ENCODE measurements around the gene SYT4. TPM values are rescaled to one million over a fixed set of nuclear protein-coding genes. Genes with fewer than 3 reads are reported as not detected.

The SYT4 gene
- total RNA-seq, 1 experiment from 2014 or later = not detected

- Histone ChIP-seq H3K9me3 (replicated peaks) (no peaks in the 10 kb centered on the region), H3K27me3 (no peaks in the 10 kb centered on the region), H3K36me3 (no peaks in the 10 kb centered on the region), H3K4me3 (no peak overlapping the region), H3K27ac (no peak overlapping the region), H3K4me1 (no peaks in the 10 kb centered on the region)
- peak; percentile 2 to 19 for DNase-seq
Observed at GRCh38 chr18:43265465-43265864, 11.8 kb downstream of the SYT4 start.

GRCh38 chr18:43248610-43249249 is 28.6 kb downstream of the SYT4 start:
- no peaks in the 10 kb centered on the region for H3K4me1 ChIP-seq
- no peaks in the 10 kb centered on the region for H3K27me3 ChIP-seq
- no peak overlapping the region for H3K27ac ChIP-seq
- H3K9me3 ChIP-seq (replicated peaks) = no peaks in the 10 kb centered on the region
- H3K4me3 ChIP-seq = no peak overlapping the region
- DNase-seq = no peak
- no peaks in the 10 kb centered on the region for H3K36me3 ChIP-seq

- Histone ChIP-seq H3K4me1 (no peaks in the 10 kb centered on the region), H3K36me3 (no peaks in the 10 kb centered on the region), H3K27me3 (no peaks in the 10 kb centered on the region), H3K4me3 (no peak overlapping the region), H3K9me3 (replicated peaks) (no peaks in the 10 kb centered on the region), H3K27ac (no peak overlapping the region)
- no peak for DNase-seq
Observed at GRCh38 chr18:43247944-43248343, 29.3 kb downstream of the SYT4 start.

GRCh38 chr18:43238429-43238828 is 38.9 kb downstream of the SYT4 start:
- no peaks in the 10 kb centered on the region for H3K36me3 ChIP-seq
- no peaks in the 10 kb centered on the region for H3K4me1 ChIP-seq
- no peak overlapping the region for H3K27ac ChIP-seq
- no peaks in the 10 kb centered on the region for H3K27me3 ChIP-seq
- no peak overlapping the region for H3K4me3 ChIP-seq
- DNase-seq = no peak
- no peaks in the 10 kb centered on the region for H3K9me3 ChIP-seq (replicated peaks)

- H3K27me3 ChIP-seq = no peaks in the 10 kb centered on the region
- no peaks in the 10 kb centered on the region for H3K9me3 ChIP-seq (replicated peaks)
- H3K36me3 ChIP-seq = no peaks in the 10 kb centered on the region
- no peaks in the 10 kb centered on the region for H3K4me1 ChIP-seq
- H3K27ac ChIP-seq = no peak overlapping the region
- no peak for DNase-seq
- H3K4me3 ChIP-seq = no peak overlapping the region
Observed at GRCh38 chr18:43236921-43237320, 40.4 kb downstream of the SYT4 start.

- H3K27ac ChIP-seq = no peak overlapping the region
- H3K9me3 ChIP-seq (replicated peaks) = no peaks in the 10 kb centered on the region
- H3K4me1 ChIP-seq = no peaks in the 10 kb centered on the region
- no peaks in the 10 kb centered on the region for H3K27me3 ChIP-seq
- no peak for DNase-seq
- H3K36me3 ChIP-seq = no peaks in the 10 kb centered on the region
- H3K4me3 ChIP-seq = no peak overlapping the region
Observed at GRCh38 chr18:43234889-43235288, 42.4 kb downstream of the SYT4 start.

GRCh38 chr18:43222501-43222900 is 54.8 kb downstream of the SYT4 start:
- Histone ChIP-seq H3K4me1 (no peaks in the 10 kb centered on the region), H3K27me3 (no peaks in the 10 kb centered on the region), H3K36me3 (no peaks in the 10 kb centered on the region), H3K4me3 (no peak overlapping the region), H3K27ac (no peak overlapping the region), H3K9me3 (replicated peaks) (no peaks in the 10 kb centered on the region)
- no peak for DNase-seq

GRCh38 chr18:43220691-43221090 is 56.6 kb downstream of the SYT4 start:
- Histone ChIP-seq H3K27me3 (no peaks in the 10 kb centered on the region), H3K4me1 (no peaks in the 10 kb centered on the region), H3K36me3 (no peaks in the 10 kb centered on the region), H3K27ac (no peak overlapping the region), H3K9me3 (replicated peaks) (no peaks in the 10 kb centered on the region), H3K4me3 (no peak overlapping the region)
- no peak for DNase-seq

Other genes starting within 250 kb of the SYT4 start
- gene RIT2, start 161.8 kb downstream of the SYT4 start, total RNA-seq (2014; rRNA removed; shearing (Covaris generic)) = not detected in 2 replicates

All from SJCRH30 (cell line).